Activated CD4-positive, alpha-beta T cell treated with anti-CD3 and anti-CD28 coated beads for 36 hours (primary cell): ENCODE measurements around the gene HERC6. TPM values are rescaled to one million over a fixed set of nuclear protein-coding genes. Genes with fewer than 3 reads are reported as not detected.
"Not testable (repeated sequence)": the region's sequence is repeated elsewhere in the genome, so short reads cannot be mapped to it uniquely, and the experiment has no call there.

Experiments used
- ATAC-seq: fragments of 200-7000 bp; cut with Tn5 transposase; one replicate; pipeline ENCODE4 v1.10.0; 2021; ENCODE audit warnings: mild to moderate bottlenecking, moderate library complexity
- CTCF ChIA-PET: fragments of 350-600 bp; sonication (Branson Sonifier 250); formaldehyde crosslinking; loops from one replicate; lab custom pipeline; 2021; ENCODE audit warnings: antibody characterized with exemption; lab: Charles Lee
- POLR2A ChIA-PET: fragments of 350-600 bp; sonication (Branson Sonifier 250); formaldehyde crosslinking; loops from one replicate; lab custom pipeline; 2021; ENCODE audit warnings: antibody characterized with exemption, inconsistent platforms; lab: Charles Lee
- DNase-seq: peaks from one replicate; pipeline ENCODE4 v3.0.0-alpha.2; 2020
- H3K27ac Mint-ChIP-seq: one replicate; pipeline ENCODE4 v1.8.0; 2021; ENCODE audit warnings: mixed read lengths
- H3K27me3 Mint-ChIP-seq: one replicate; pipeline ENCODE4 v1.8.0; 2021; ENCODE audit warnings: mixed read lengths
- H3K36me3 Mint-ChIP-seq: one replicate; pipeline ENCODE4 v1.8.0; 2021; ENCODE audit warnings: low read depth, mixed read lengths
- H3K4me1 Mint-ChIP-seq: one replicate; pipeline ENCODE4 v1.8.0; 2021; ENCODE audit warnings: mixed read lengths
- H3K4me3 Mint-ChIP-seq: one replicate; pipeline ENCODE4 v1.8.0; 2021; ENCODE audit warnings: mild to moderate bottlenecking, moderate library complexity, mixed read lengths
- H3K9me3 Mint-ChIP-seq: one replicate; pipeline ENCODE4 v1.8.0; 2021; ENCODE audit warnings: low read depth, mixed read lengths
- intact Hi-C, 2 experiments: fragments of 100-400 bp; cut with DNase I in 1 of 2; cut with micrococcal nuclease in 1 of 2; formaldehyde crosslinking; loops; one replicate each; pipeline versions ENCODE4 v1.14.2 to v1.15.1; 2022 to 2024; cut with DNase I, micrococcal nuclease
- total RNA-seq, 2 experiments: library from RNA; stranded (reverse); gene quantifications; one replicate each; pipeline ENCODE4 v1.2.3, GENCODE V29; 2021

HERC6 gene
- total RNA-seq, 2 experiments from 2014 or later: 7.3 to 9.3 TPM

- H3K27ac Mint-ChIP-seq: no peak overlapping the region
- DNase-seq (no peak), ATAC-seq (no peak)
- ChIA-PET POLR2A (no interaction called here), CTCF (interaction anchor here (1.5 kb wide), 1 partner anchor 9 kb away, joined by 4 read pairs; no protein-coding TSS in a partner anchor)
- H3K4me3 Mint-ChIP-seq: no peak overlapping the region
- no peaks in the 10 kb centered on the region for H3K9me3 Mint-ChIP-seq
- no peaks in the 10 kb centered on the region for H3K27me3 Mint-ChIP-seq
- H3K36me3 Mint-ChIP-seq: peaks cover 7% of the 10 kb centered on the region
- intact Hi-C loops: no loop called here
- H3K4me1 Mint-ChIP-seq: no peaks in the 10 kb centered on the region
Measured at GRCh38 chr4:88447371-88448095, 68.9 kb downstream of the HERC6 start.

DNA sequence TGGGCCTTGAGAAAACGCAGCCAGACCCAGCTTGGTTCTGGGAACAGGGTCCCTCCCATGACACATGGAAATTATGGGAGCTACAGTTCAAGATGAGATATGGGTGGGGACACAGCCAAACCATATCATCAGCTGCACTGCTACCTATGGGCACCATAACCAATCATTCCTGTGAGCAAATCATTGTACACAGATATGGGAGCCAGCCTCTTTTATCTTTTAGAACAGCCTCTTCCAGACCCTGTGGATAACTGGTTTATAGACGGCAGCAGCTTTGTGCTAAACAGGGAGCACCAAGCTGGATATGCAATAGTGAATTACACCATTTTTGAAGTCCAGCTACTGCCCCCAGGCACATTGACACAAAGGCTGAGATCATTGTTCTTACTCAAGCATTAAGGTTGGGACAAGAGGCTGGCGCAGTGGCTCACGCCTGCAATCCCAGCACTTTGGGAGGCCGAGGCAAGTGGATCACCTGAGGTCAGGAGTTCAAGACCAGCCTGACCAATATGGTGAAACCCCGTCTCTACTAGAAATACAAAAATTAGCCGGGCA, 69.6 kb downstream of the HERC6 start:
- DNase-seq, POLR2A ChIA-PET, H3K4me1 Mint-ChIP-seq, intact Hi-C loops, ATAC-seq, H3K9me3 Mint-ChIP-seq, H3K27ac Mint-ChIP-seq, H3K4me3 Mint-ChIP-seq, H3K27me3 Mint-ChIP-seq, H3K36me3 Mint-ChIP-seq: not testable (repeated sequence)
- CTCF ChIA-PET: interaction anchor here (1.5 to 1.7 kb wide), 2 partner anchors 10 to 36 kb away, joined by 4 to 5 read pairs; no protein-coding TSS in a partner anchor

GRCh38 chr4:88448889-88449288, 70.2 kb downstream of the HERC6 start:
- Mint-ChIP-seq H3K9me3 (no peaks in the 10 kb centered on the region), H3K27me3 (no peaks in the 10 kb centered on the region), H3K27ac (no peak overlapping the region), H3K4me3 (no peak overlapping the region), H3K4me1 (no peaks in the 10 kb centered on the region), H3K36me3 (no peaks in the 10 kb centered on the region)
- ChIA-PET POLR2A (no interaction called here), CTCF (interaction anchor here (1.0 to 1.7 kb wide), 2 partner anchors 11 to 36 kb away, joined by 3 to 5 read pairs; no protein-coding TSS in a partner anchor)
- DNase-seq (no peak), ATAC-seq (no peak)
- intact Hi-C loops: no loop called here

GRCh38 chr4:88449290-88449689, 70.6 kb downstream of the HERC6 start:
- H3K36me3 Mint-ChIP-seq: no peaks in the 10 kb centered on the region
- intact Hi-C loops: no loop called here
- H3K4me1 Mint-ChIP-seq: no peaks in the 10 kb centered on the region
- ATAC-seq (no peak), DNase-seq (no peak)
- no peaks in the 10 kb centered on the region for H3K9me3 Mint-ChIP-seq
- POLR2A ChIA-PET: no interaction called here
- CTCF ChIA-PET: interaction anchor here (1.0 to 1.7 kb wide), 2 partner anchors 12 to 37 kb away, joined by 3 to 5 read pairs; no protein-coding TSS in a partner anchor
- no peaks in the 10 kb centered on the region for H3K27me3 Mint-ChIP-seq
- no peak overlapping the region for H3K27ac Mint-ChIP-seq
- no peak overlapping the region for H3K4me3 Mint-ChIP-seq

- H3K27ac Mint-ChIP-seq: no peak overlapping the region
- no peaks in the 10 kb centered on the region for H3K27me3 Mint-ChIP-seq
- POLR2A ChIA-PET: no interaction called here
- no peak overlapping the region for H3K4me3 Mint-ChIP-seq
- H3K9me3 Mint-ChIP-seq: no peaks in the 10 kb centered on the region
- intact Hi-C loops: no loop called here
- CTCF ChIA-PET: no interaction called here
- no peaks in the 10 kb centered on the region for H3K36me3 Mint-ChIP-seq
- no peaks in the 10 kb centered on the region for H3K4me1 Mint-ChIP-seq
- DNase-seq: no peak
- no peak for ATAC-seq
Measured at GRCh38 chr4:88451205-88451604, 72.6 kb downstream of the HERC6 start.

GRCh38 chr4:88452912-88453311, 74.3 kb downstream of the HERC6 start:
- POLR2A ChIA-PET: interaction anchor here (0.5 kb wide), 1 partner anchor 36 kb away, joined by 3 read pairs; no protein-coding TSS in a partner anchor
- CTCF ChIA-PET: no interaction called here
- H3K27ac Mint-ChIP-seq: no peak overlapping the region

DNA sequence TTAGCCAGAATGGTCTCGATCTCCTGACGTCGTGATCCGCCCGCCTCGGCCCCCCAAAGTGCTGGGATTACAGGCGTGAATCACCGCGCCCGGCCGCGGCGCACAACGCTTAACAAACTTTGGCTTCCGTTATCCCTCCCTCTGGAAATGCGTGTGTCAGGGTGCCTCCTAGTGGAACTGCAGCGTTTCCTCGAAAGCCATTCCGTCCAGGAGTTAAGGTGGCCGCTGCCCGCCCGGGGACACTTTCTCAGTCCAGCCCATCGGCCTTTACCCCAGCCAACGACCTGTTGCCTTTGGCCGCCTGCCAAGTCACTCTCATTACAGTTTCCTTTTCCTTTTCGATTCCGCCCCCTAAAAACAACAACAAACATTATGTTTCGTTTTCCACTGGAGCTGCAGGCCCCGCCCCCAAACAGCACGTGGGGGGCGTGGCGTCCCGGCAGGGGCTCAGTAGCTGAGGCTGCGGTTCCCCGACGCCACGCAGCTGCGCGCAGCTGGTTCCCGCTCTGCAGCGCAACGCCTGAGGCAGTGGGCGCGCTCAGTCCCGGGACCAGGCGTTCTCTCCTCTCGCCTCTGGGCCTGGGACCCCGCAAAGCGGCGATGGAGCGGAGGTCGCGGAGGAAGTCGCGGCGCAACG, 78.1 kb downstream of the HERC6 start, which contains the start of gene HERC5:
Gene HERC5 (plus strand): TSS at position 450 of the 637 bp plus-strand sequence. CDS start 151 bp downstream, at position 601.
- ATAC-seq (peak; percentile 94), DNase-seq (peak; percentile 94)
- H3K4me1 Mint-ChIP-seq: peaks cover 7% of the 10 kb centered on the region
- peak within 1 kb of the TSS; percentile 87 for H3K4me3 Mint-ChIP-seq
- intact Hi-C loops: loop anchor here (1.0 to 5.0 kb wide), 8 partner anchors 66 to 655 kb away; partner anchors contain the start of genes HERC3 (in 2 of the 2), PKD2 (in 1 of the 2), PYURF (in 1 of the 2) and TIGD2 (in 1 of the 2)
- peak within 1 kb of the TSS; percentile 100 for H3K27ac Mint-ChIP-seq
- no peaks in the 10 kb centered on the region for H3K9me3 Mint-ChIP-seq
- ChIA-PET POLR2A (interaction anchor here (0.6 to 1.4 kb wide), 7 partner anchors 9 to 628 kb away, joined by 3 to 17 read pairs (median 4); partner anchors contain the start of gene PPM1K), CTCF (interaction anchor here (0.6 to 1.0 kb wide), 8 partner anchors 11 to 897 kb away, joined by 3 to 5 read pairs (median 4); no protein-coding TSS in a partner anchor)
- no peaks in the 10 kb centered on the region for H3K27me3 Mint-ChIP-seq
- no peaks in the 10 kb centered on the region for H3K36me3 Mint-ChIP-seq

More at GRCh38 chr4:88452912-88453311, 74.3 kb downstream of the HERC6 start:
- Mint-ChIP-seq H3K36me3 (no peaks in the 10 kb centered on the region), H3K27me3 (no peaks in the 10 kb centered on the region), H3K4me1 (peaks cover 5% of the 10 kb centered on the region), H3K9me3 (no peaks in the 10 kb centered on the region), H3K4me3 (no peak overlapping the region)
- no peak for ATAC-seq
- peak; percentile 10 for DNase-seq
- intact Hi-C loops: no loop called here

GRCh38 chr4:88457307-88458103, 78.9 kb downstream of the HERC6 start:
- peak overlapping the region; percentile 83 for H3K27ac Mint-ChIP-seq
- intact Hi-C loops: loop anchor here (1.0 to 5.0 kb wide), 8 partner anchors 65 to 654 kb away; partner anchors contain the start of genes HERC3 (in 2 of the 2), PKD2 (in 1 of the 2), PYURF (in 1 of the 2) and TIGD2 (in 1 of the 2)
- ATAC-seq (peak; percentile 51), DNase-seq (peak; percentile 61)
- peak overlapping the region; percentile 87 for H3K4me3 Mint-ChIP-seq
- no peaks in the 10 kb centered on the region for H3K36me3 Mint-ChIP-seq
- H3K27me3 Mint-ChIP-seq: no peaks in the 10 kb centered on the region
- ChIA-PET POLR2A (interaction anchor here (0.6 to 1.4 kb wide), 7 partner anchors 8 to 627 kb away, joined by 3 to 17 read pairs (median 4); partner anchors contain the start of gene PPM1K), CTCF (interaction anchor here (0.6 to 1.0 kb wide), 6 partner anchors 10 to 898 kb away, joined by 3 to 5 read pairs (median 4); no protein-coding TSS in a partner anchor)
- H3K9me3 Mint-ChIP-seq: no peaks in the 10 kb centered on the region
- H3K4me1 Mint-ChIP-seq: peaks cover 13% of the 10 kb centered on the region

- CTCF ChIA-PET: no interaction called here
- intact Hi-C loops: loop anchor here in 1 of 2 experiments (5.0 kb wide), 1 partner anchor 236 kb away; no protein-coding TSS in a partner anchor
- Mint-ChIP-seq H3K9me3 (no peaks in the 10 kb centered on the region), H3K4me1 (peaks cover 13% of the 10 kb centered on the region), H3K27me3 (no peaks in the 10 kb centered on the region), H3K27ac (peak overlapping the region; percentile 83), H3K4me3 (peak overlapping the region; percentile 87), H3K36me3 (no peaks in the 10 kb centered on the region)
- POLR2A ChIA-PET: no interaction called here
- ATAC-seq (no peak), DNase-seq (no peak)
Measured at GRCh38 chr4:88458104-88458740, 79.6 kb downstream of the HERC6 start.

DNA sequence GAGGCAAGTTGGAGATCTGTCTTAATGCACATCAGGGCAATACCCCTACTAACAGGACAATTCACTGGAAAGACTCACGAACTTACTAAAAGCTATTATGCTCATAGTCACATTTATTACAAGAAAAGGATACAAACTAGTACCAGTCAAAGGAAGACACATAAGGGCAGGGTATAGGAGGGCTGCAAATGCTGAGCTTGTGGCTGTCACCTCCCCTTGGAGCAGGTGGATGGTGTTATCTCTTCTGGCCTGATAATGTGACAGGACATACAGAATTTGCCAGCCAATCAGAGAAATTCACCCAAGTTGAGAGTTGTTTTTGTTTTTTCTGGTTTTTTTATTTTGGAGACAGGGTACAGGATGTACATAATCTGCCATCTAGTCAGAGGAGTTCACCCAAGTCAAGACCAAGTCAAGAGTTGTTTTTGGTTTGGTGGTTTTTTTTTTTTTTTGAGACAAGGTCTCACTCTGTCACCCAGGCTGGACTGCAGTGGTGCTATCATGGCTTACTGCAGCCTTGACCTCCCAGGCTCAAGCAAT, 87.1 kb downstream of the HERC6 start:
- H3K27ac Mint-ChIP-seq: no peak overlapping the region
- CTCF ChIA-PET: no interaction called here
- peaks cover 16% of the 10 kb centered on the region for H3K4me1 Mint-ChIP-seq
- H3K4me3 Mint-ChIP-seq: no peak overlapping the region
- no peaks in the 10 kb centered on the region for H3K9me3 Mint-ChIP-seq
- no peaks in the 10 kb centered on the region for H3K27me3 Mint-ChIP-seq
- POLR2A ChIA-PET: interaction anchor here (1.1 kb wide), 1 partner anchor 9 kb away, joined by 3 read pairs; the partner anchor contains the start of gene HERC5
- H3K36me3 Mint-ChIP-seq: peaks cover 29% of the 10 kb centered on the region
- no peak for ATAC-seq
- DNase-seq: no peak
- intact Hi-C loops: no loop called here
